Stimulated activated CD4-positive, alpha-beta T cell treated with anti-CD3 and anti-CD28 coated beads, Interleukin-2, amount 100 ng/mL, for 48 hours (primary cell): ENCODE data around the gene FBXW9.
"Not testable (repeated sequence)": the region's sequence is repeated elsewhere in the genome, so short reads cannot be mapped to it uniquely, and the experiment has no call there.

Experiments used
- DNase-seq, 2 donors: peaks; one replicate each; pipeline ENCODE4 v3.0.0-alpha.2; 2020

Gene FBXW9

DNA sequence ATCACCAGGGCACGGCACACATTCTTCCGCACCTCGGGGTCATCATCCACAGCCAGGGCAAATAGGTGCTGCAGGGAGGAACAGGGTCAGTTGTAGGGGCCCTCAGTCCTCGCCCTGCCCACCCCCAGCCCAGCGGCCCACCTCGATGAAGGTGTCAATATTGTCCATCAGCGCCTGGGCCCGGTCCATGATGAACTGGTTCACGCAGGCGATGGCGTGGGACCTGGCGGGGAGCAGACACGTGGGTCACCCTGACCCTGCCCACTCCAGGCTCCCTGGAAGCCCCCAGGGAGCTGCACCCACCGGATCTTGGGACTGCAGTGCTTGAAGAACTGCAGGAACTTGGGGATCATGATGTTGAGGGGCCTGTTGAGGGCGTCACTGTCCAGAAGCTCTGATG is 18.7 kb upstream of the FBXW9 start:
- DNase-seq, result no peak

GRCh38 chr19:12713304-12713703 is 16.9 kb upstream of the FBXW9 start:
- DNase-seq, result not testable (repeated sequence)

- DNase-seq, result not testable (repeated sequence)
These were observed 15.6 kb upstream of the FBXW9 start for GRCh38 chr19:12712077-12712476.

GRCh38 chr19:12711187-12711586 is 14.8 kb upstream of the FBXW9 start:
- no peak for DNase-seq

DNA sequence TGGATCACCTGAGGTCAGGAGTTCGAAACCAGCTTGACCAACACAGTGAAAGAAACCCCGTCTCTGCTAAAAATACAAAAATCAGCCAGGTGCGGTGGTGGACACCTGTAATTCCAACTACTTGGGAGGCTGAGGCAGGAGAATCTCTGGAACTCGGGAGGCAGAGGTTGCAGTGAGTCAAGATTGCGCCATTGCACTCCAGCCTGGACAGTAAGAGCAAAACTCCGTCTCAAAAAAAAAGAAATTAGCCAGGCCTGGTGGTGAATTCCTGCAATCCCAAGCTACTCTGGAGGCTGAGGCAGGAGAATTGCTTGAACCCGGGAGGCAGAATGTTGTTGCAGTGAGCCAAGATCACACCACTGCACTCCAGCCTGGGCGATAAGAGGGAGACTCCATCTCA is 12.2 kb upstream of the FBXW9 start:
- DNase-seq, result no peak

GRCh38 chr19:12706332-12706718 is 9.9 kb upstream of the FBXW9 start:
- no peak for DNase-seq

DNA sequence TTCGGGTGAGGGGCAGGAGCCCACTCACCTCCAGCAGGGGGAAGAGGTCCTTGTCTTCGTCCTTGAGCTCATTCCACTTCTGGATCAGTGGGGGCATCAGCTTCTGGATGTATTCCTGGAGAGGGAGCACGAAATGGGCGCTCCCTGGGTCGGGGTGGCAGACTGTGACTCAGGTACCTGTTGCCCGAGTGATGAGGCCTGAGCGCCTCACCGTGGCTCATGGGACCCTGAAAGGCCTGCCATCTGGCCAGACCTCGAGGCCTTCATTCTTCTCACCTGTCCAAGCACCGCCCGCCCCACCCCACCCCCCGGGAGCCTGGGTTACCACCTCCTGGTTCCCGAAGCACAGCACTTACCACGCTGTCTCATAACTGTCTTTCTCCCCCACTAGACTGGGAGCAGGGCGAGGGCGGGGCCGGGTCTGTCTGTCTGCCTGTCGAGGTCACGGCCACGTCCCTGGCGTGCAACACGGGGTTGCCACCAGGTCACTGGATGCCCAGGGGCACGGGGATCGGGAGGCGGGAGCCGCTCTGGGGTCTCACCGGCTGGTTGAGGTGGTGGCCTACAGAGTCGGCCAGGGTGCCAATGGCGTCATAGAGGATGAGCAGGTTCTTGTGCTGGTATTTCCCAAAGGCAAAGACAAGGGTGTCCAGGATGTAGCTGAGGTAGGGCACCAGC is 9.4 kb upstream of the FBXW9 start:
- DNase-seq, result no peak

DNA sequence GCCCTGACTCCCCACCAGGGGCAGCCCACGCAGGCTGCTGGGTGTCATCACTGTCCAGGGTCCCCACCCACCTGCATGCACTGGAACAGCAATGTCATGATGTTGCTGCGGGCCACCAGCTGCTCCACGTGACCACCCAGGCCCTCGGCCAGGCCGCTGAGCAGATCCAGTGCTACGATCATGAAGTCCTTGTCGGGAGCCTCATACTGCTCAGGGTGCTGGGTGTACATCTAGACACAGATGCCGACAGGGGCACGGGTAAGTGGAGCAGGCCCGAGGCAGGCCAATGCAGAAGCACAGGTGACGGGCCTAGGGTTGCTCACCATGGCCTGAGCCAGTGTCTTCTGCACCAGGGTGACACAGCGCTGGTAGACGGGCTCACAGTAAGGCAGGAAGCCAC is 8.7 kb upstream of the FBXW9 start:
- no peak for DNase-seq

GRCh38 chr19:12703046-12703445 is 6.6 kb upstream of the FBXW9 start:
- DNase-seq, result no peak

GRCh38 chr19:12701596-12702282 is 5.3 kb upstream of the FBXW9 start:
- no peak for DNase-seq

- no peak for DNase-seq
These were observed 1.7 kb upstream of the FBXW9 start for GRCh38 chr19:12698138-12698537.

DNA sequence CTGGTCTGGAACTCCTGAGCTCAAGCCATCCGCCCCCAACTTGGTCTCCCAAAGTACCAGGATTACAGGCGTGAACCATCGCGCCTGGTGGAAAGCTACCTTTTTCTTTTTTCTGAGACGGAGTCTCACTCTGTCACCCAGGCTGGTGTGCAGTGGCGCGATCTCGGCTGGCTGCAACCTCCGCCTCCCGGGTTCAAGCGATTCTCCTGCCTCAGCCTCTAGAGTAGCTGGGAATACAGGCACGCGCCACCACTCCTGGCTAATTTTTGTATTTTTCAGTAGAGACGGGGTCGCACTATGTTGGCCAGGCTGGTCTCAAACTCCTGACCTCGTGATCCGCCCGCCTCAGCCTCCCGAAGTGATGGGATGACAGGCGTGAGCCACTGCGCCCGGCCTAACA is 994 bp upstream of the FBXW9 start:
- DNase-seq, result not testable (repeated sequence)

DNA sequence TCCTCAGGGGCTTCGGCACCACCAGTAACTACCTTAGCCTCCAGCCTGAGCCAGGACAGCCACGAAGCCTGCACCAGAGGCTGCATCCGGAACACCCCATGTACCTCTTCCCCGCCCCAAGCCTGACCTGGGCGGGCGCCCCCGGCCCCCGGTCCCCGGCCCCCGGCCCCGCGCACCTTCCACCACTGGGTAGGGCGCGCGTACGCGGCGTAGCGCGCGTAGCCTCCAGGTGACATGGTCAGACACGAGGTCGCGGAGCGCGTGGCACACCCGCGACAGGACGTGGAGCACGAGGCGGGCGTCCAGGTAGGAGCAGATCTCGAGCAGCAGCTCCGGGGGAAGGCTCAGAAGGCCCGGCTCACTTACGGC is 450 bp downstream of the FBXW9 start:
- DNase-seq, result no peak

DNA sequence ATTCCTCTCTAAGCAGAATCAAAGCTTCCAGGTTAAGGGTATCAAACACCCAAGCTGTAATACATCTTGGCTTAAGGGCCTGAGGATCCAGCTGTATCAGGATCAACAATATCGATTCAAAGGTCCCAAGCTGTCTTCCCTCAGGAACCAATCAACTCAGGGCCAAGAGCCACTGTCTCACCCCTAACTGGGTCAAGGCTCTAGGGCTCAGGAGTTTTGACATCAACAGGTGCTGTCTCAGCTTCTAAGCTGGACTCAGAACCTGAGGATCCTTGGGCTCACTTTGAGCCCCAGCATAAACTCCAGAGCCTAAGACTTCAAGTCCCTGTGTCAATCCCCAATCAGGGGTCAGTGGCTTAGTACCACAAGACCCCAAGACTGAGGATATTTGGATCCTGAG is 917 bp downstream of the FBXW9 start:
- no peak for DNase-seq

- DNase-seq, result no peak
These were observed 1.3 kb downstream of the FBXW9 start for GRCh38 chr19:12695096-12695495.

DNA sequence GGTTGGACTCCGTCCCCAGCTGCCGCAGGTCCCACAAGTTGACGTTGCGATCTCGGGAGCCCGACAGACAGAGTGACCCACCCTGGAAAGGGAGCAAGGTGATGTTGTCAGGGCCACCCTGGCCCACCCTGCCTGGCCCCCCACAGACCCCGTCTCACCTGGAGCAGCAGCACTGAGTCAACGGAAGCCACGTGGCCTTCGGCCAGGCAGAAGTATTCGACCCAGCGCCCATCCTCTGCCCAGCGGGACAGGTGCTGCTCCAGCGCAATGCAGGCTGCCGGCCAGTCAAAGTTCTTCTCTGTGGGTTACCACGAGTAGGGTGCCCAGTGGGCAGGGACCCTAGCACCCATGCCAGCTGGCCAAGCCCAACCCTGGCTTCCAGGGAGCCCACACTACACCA is 1.8 kb downstream of the FBXW9 start:
- DNase-seq, result no peak

GRCh38 chr19:12692960-12693359 is 3.5 kb downstream of the FBXW9 start:
- DNase-seq, result no peak

DNA sequence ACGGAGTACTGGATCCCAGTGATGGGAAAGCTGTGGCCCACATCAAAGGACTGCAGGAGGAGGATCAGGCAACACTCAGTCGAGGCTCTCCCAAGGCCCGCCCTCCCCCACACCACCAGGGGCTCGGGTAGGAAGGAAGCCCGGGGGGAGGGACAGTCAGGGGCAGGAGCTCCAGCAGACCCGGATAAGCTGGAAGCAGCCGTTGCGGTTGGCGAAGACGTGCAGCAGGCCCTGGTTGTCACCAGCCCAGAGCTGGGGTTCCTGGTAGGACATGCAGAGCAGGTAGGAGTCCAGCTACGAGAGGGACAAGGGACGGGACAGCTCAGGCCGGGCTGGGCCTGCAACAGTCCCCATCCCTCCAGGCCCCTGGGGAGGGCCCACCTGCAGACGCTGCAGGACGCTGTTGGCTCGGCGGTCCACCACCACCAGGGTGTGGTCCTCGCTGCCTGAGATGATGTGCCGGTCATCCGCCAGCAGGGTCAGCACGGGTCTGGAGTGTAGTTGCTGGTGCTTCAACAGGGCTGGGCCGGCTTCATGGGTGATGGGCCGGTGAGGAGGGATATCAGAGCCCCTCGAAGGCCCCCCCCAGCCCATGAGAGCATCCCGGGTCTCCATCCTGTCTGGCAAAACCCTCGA is 6.7 kb downstream of the FBXW9 start:
- DNase-seq, result no peak

- no peak for DNase-seq
These were observed 7.4 kb downstream of the FBXW9 start for GRCh38 chr19:12689012-12689411.

DNA sequence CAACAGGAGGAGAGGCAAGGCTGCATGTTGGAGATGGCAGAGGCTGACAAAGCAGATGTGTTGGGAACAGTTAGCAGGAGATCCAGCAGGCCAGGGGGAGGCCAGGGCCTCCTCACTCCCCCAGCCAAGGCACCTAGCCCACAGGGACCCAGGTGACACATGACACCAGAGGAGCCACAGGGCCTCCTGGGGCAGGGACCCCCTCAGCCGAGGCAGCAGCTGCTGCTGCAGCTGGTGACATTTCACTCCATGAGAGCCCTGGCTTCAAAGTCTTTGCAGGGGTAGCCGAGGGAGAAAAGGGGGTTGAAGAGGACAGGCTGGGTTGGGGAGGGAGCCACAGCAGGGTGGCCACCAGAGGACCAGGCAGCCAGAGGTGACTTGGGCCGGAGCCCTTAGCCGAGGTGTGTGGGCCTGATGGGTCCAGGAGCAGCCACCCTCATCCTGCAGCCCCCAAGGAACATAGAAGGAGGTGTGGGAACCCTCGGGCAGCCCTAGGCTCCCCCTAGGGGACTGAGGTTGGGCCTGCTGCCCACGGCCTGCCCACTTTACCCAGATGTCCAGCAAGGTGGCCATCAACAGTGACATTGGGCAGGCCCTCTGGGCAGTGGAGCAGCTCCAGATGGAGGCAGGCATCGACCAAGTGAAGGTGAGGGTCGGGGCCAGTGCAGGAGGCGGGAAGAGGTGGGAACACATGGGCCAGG is 8.8 kb downstream of the FBXW9 start, which contains the start of gene GNG14:
Gene GNG14, plus strand, starts transcription at position 503 of the 701 bp plus-strand sequence. Its CDS starts 51 bp downstream, at position 554.
- no peak for DNase-seq

DNA sequence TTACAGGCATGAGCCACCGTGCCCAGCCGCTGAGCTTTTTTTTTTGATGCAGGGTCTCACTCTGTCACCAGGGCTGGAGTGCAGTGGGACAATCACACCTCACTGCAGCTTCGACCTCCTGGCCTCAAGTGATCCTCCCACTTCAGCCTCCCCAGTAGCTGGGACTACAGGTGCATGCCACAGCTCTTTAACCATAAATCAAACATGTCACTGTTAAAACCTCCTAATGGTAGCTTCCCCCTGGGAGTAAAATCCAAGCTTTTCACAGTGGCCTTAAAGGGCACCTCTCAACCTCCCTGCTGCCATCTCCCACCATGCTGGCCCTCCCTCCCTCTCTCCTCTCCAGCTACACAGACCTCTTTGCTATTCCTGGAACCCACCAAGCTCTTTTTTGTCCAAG is 10.6 kb downstream of the FBXW9 start:
- DNase-seq, result no peak

DNA sequence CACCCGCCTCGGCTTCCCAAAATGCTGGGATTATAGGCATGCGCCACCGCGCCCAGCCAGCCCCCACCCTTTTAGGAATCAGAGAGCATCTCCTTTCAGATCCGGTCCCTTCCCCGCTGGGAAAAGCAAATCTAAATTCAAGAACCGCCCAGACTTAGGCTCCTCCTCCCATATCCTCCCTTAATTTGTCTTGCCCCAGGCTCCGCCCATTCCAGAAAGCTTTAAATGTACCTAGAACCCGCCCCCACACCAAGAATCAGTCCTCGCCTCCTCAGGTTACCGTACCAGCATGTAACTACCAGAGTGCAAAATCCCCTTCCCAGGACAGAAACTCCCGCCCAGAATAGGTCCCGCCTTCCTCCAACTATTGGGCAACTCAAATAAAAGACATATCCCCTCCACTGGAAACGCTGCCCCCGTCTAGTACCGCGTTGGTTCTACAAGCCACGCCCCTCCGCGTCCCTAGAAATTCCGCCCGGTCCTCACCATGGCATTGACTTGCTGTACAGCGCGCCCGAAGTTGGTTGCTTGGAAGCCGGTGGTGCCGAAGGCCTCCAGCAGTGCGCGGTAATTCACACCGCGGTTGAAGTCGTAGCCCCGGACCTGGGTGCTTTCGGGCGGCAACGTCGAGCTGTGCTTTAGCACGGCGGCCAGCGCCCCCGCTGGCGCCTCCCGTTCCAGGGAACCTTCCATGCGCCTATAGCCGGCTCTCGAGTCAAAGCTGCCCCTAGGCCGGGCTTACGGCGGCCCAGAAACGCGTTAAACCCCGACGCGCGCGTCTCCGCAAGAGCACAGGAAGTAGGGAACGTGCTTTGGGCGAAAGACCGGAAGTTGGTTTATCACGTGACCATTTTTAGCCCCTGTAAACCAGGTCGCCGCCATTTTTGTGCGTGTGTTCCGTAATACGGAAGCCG is 15.1 kb downstream of the FBXW9 start, which contains the start of gene DHPS:
Gene DHPS, minus strand, starts transcription at position 807 of the 914 bp plus-strand sequence. Its CDS starts 114 bp downstream, at position 693.
- DNase-seq, result peak; percentile 82 to 83
